ENCODE data around the gene GMNN.
A peak's percentile ranks its signal among the peaks of the same experiment; 100 is the strongest.

The GMNN gene

GRCh38 chr6:24796616-24797290, 22.0 kb downstream of the GMNN start:
- no peaks in the 10 kb centered on the region for H3K36me3 ChIP-seq (ENCODE audit: low read depth)
- ATAC-seq (ENCODE audit: low read depth): no peak
- no peak for DNase-seq (ENCODE audit: low spot score)
- no peaks in the 10 kb centered on the region for H3K27me3 ChIP-seq (ENCODE audit: insufficient read depth, poor library complexity, severe bottlenecking)
- H3K9me3 ChIP-seq (ENCODE audit: severe bottlenecking): no peaks in the 10 kb centered on the region
- TF ChIP-seq CTCF (IDR thresholded peaks at IDR 0.05; ENCODE audit: poor library complexity, severe bottlenecking): no peak
- H3K27ac ChIP-seq (ENCODE audit: poor library complexity, severe bottlenecking): no peak overlapping the region
- H3K4me3 ChIP-seq (ENCODE audit: severe bottlenecking): no peak overlapping the region
- H3K4me1 ChIP-seq (ENCODE audit: insufficient read depth, poor library complexity, severe bottlenecking): no peaks in the 10 kb centered on the region

DNA sequence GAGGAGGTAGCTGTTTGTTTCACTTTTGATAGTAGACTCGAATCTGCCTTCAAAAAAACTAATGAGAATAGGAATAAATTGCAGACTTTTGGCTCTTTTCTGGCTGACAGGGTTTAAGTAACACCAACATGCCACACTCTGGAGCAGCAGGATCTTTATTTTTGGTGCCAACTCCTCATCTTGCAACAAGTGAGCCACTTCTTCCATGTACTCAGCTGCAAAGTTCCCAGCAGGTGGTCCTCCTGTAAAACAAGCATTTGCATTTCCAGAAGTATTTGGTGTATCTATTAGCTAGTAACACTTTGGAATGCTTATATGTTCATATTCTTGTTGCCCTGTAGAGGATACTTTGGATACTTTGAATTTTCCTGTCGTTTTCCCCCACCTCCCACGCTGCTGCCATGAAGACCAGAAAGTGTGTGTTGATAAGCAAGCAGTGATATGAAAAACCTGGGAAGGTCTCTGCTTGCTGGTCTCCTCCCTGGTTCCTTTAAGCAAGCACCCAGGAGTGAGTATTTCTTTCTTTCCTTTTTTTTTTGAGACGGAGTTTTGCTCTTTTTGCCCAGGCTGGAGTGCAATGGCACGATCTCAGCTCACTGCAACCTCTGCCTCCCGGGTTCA, 23.0 kb downstream of the GMNN start:
- TF ChIP-seq CTCF (IDR thresholded peaks at IDR 0.05; ENCODE audit: poor library complexity, severe bottlenecking): no peak
- Histone ChIP-seq H3K27ac (ENCODE audit: poor library complexity, severe bottlenecking) (no peak overlapping the region), H3K4me3 (ENCODE audit: severe bottlenecking) (no peak overlapping the region), H3K4me1 (ENCODE audit: insufficient read depth, poor library complexity, severe bottlenecking) (no peaks in the 10 kb centered on the region), H3K9me3 (ENCODE audit: severe bottlenecking) (no peaks in the 10 kb centered on the region), H3K27me3 (ENCODE audit: insufficient read depth, poor library complexity, severe bottlenecking) (no peaks in the 10 kb centered on the region), H3K36me3 (ENCODE audit: low read depth) (no peaks in the 10 kb centered on the region)
- DNase-seq (ENCODE audit: low spot score) (no peak), ATAC-seq (ENCODE audit: low read depth) (no peak)

DNA sequence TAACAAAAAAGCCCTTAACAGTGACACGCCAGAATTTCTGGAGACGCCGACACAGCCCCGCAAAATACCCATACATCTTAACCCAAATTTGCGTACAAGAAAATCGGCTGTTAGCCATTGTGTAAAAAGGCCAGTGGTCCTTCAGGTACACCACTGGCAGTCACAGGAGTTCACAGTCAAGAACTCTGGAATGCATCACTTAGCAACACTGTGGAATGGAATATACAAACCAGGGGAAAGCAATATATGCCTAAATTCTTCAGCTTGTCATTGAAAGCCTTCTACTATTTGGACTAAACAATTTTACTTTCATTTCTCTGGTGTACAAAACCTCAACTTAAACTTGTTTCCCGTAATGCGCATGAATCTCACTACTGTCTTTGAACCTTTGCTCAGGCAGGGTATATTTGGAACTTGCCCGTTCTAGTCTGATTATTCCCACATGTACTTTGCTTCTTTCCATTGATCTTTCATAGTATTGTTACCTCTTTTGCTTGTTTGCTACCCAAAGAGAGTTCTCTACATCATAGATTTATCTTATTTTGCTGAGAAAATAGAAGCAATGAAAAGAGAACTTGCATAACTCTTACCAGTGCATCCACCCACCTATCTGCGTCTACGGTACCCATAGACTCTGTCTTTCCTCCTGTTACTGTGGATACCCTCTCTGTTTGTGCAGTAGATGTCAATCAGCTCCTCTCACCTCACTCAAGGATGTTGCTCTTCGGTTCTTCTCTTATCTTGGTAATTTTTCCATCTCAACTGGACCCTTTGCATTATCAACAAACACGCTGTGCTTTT, 24.2 kb downstream of the GMNN start, which contains the start of gene ARMH2:
Gene ARMH2 (minus strand): TSS at position 178 of the 801 bp plus-strand sequence. CDS start 60 bp downstream, at position 118.
- Histone ChIP-seq H3K4me3 (ENCODE audit: severe bottlenecking) (no peak within 1 kb of the TSS), H3K9me3 (ENCODE audit: severe bottlenecking) (no peaks in the 10 kb centered on the region), H3K27ac (ENCODE audit: poor library complexity, severe bottlenecking) (no peak within 1 kb of the TSS), H3K27me3 (ENCODE audit: insufficient read depth, poor library complexity, severe bottlenecking) (no peaks in the 10 kb centered on the region), H3K36me3 (ENCODE audit: low read depth) (no peaks in the 10 kb centered on the region), H3K4me1 (ENCODE audit: insufficient read depth, poor library complexity, severe bottlenecking) (no peaks in the 10 kb centered on the region)
- no peak for ATAC-seq (ENCODE audit: low read depth)
- TF ChIP-seq CTCF (IDR thresholded peaks at IDR 0.05; ENCODE audit: poor library complexity, severe bottlenecking): no peak
- no peak for DNase-seq (ENCODE audit: low spot score)

DNA sequence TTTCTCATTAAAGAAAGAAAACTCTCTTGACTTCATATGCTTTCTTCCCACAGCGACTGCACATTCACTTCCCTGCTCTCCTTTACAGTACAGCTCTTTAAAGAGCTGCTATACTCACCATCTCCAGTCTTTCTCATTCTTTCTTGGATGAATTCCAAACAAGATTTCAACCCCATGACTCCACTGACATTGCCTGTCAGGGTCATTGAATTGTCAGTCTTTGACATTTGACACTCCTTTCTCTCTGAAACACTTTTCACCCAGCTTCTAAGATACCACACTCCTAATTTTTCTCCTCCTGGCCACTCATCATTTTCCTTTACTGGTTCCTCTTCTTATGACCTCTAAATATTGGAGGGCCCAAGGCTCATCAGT, 24.8 kb downstream of the GMNN start:
- Histone ChIP-seq H3K27me3 (ENCODE audit: insufficient read depth, poor library complexity, severe bottlenecking) (no peaks in the 10 kb centered on the region), H3K36me3 (ENCODE audit: low read depth) (no peaks in the 10 kb centered on the region), H3K9me3 (ENCODE audit: severe bottlenecking) (no peaks in the 10 kb centered on the region), H3K4me1 (ENCODE audit: insufficient read depth, poor library complexity, severe bottlenecking) (no peaks in the 10 kb centered on the region), H3K27ac (ENCODE audit: poor library complexity, severe bottlenecking) (no peak overlapping the region), H3K4me3 (ENCODE audit: severe bottlenecking) (no peak overlapping the region)
- ATAC-seq (ENCODE audit: low read depth) (peak; percentile 58; the same call in 2 of the 3 replicates), DNase-seq (ENCODE audit: low spot score) (no peak)
- no peak for TF ChIP-seq CTCF (IDR thresholded peaks at IDR 0.05; ENCODE audit: poor library complexity, severe bottlenecking)
